Right renal cortex interstitium (tissue), 3 donors: ENCODE results near the gene MTSS2. TPM values are rescaled to one million over a fixed set of nuclear protein-coding genes. Genes with fewer than 3 reads are reported as not detected.

Experiments used
- DNase-seq, 3 donors: peaks; one replicate each; pipeline ENCODE4 v3.0.0-alpha.2; 2013; ENCODE audit warnings: low read depth in 3 of 3, low spot score in 2 of 3
- polyA plus RNA-seq, 3 donors: library from polyadenylated mRNA; unstranded; fragments of 120-200 nt; gene quantifications; one replicate each; pipeline ENCODE4 v1.2.1, GENCODE V29; 2013; ENCODE audit not compliant: insufficient read length in 3 of 3

The MTSS2 gene
- polyA plus RNA-seq, 3 donors: 36.8 to 45.1 (median 39.8) TPM

- DNase-seq: no peak
Measured at GRCh38 chr16:70687671-70688245, 1.9 kb upstream of the MTSS2 start.

GRCh38 chr16:70687102-70687511 lies 1.3 kb upstream of the MTSS2 start:
- no peak for DNase-seq

- DNase-seq: no peak
Measured at GRCh38 chr16:70686376-70687101, 686 bp upstream of the MTSS2 start.

- no peak for DNase-seq
Measured at GRCh38 chr16:70685061-70685937, 554 bp downstream of the MTSS2 start.

- no peak for DNase-seq
Measured at GRCh38 chr16:70684146-70685060, 1.4 kb downstream of the MTSS2 start.

- DNase-seq: no peak
Measured at GRCh38 chr16:70683146-70683944, 2.5 kb downstream of the MTSS2 start.

GRCh38 chr16:70682239-70683145 lies 3.4 kb downstream of the MTSS2 start:
- no peak for DNase-seq

GRCh38 chr16:70681382-70682238 lies 4.2 kb downstream of the MTSS2 start:
- DNase-seq: no peak

- no peak for DNase-seq
Measured at GRCh38 chr16:70680495-70681381, 5.1 kb downstream of the MTSS2 start.

- DNase-seq: no peak
Measured at GRCh38 chr16:70679671-70680494, 6.0 kb downstream of the MTSS2 start.

GRCh38 chr16:70678898-70679670 lies 6.8 kb downstream of the MTSS2 start:
- no peak for DNase-seq

GRCh38 chr16:70678121-70678897 lies 7.5 kb downstream of the MTSS2 start:
- no peak for DNase-seq

- no peak for DNase-seq
Measured at GRCh38 chr16:70677499-70678120, 8.2 kb downstream of the MTSS2 start.
